Chondrocyte (in vitro differentiated cells): ENCODE data around the gene TGM4. TPM values are rescaled to one million over a fixed set of nuclear protein-coding genes. Genes with fewer than 3 reads are reported as not detected.

Source experiments
- DNase-seq: peaks from one replicate; pipeline ENCODE4 v3.0.0; 2021; ENCODE audit warnings: mixed read lengths, low spot score
- H3K27ac Mint-ChIP-seq: one replicate; pipeline ENCODE4 v1.8.0; 2021; ENCODE audit warnings: mild to moderate bottlenecking, moderate library complexity, mixed read lengths; ENCODE audit not compliant: unreplicated experiment
- H3K27me3 Mint-ChIP-seq: 2 replicates; pipeline ENCODE4 v1.8.0; 2021; ENCODE audit warnings: low read depth, mixed read lengths
- H3K36me3 Mint-ChIP-seq: 2 replicates; pipeline ENCODE4 v1.8.0; 2021; ENCODE audit warnings: low read depth, mixed read lengths
- H3K4me1 Mint-ChIP-seq: 2 replicates; pipeline ENCODE4 v1.8.0; 2021; ENCODE audit warnings: low read depth, mild to moderate bottlenecking, mixed read lengths
- H3K4me3 Mint-ChIP-seq: one replicate; pipeline ENCODE4 v1.8.0; 2021; ENCODE audit warnings: mild to moderate bottlenecking, moderate library complexity, mixed read lengths; ENCODE audit not compliant: unreplicated experiment
- H3K9me3 Mint-ChIP-seq: 2 replicates; pipeline ENCODE4 v1.8.0; 2021; ENCODE audit warnings: low read depth, mixed read lengths
- total RNA-seq: library from RNA; stranded (reverse); gene quantifications from 3 replicates; pipeline ENCODE4 v1.2.1, GENCODE V29; 2021
- TF ChIP-seq, protein P1 (sequence below): fragments of 200-600 bp; sonication (generic); IDR thresholded peaks from 2 replicates; pipeline ENCODE4 v1.5.0; 2021; ENCODE audit warnings: antibody characterized with exemption, mild to moderate bottlenecking, moderate library complexity

Gene TGM4
- total RNA-seq, 1 donor from 2014 or later, result 0.27 TPM

DNA sequence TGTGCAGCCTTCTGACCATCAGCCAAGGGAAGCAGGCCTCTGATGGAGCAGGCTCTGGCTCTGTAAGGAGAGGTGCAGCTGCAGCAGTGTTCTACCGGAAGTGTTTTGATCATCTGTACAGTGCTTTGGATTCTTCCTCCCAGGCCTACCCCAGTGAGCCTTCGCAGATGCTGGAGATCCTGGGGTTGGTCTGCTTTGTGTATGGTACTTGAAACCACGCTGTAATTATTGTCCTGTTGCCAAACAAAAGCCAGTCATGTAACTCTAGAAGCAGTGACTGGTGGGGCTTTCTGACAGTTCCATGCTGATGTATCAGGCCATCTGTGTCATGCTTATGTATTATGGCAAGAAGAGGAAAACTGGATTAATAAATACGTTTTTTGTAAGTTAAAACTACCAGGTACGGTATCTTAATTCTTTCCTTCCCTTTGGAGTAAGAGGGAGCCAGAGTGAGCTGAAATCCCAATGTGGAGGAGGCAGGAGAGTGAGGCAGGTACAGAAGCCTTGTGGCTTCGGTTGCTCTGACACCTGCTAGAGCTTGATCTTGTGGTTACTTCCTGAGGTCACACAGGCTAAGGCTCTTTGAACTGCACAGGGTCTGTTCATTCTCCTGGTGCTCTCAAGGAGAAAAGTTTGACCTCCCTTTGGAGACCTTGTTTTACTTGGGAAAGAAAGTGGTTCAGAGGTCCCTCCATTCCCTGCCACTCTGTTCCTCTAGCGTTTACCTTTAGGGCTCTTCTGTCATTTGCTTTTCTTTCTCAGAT lies 9.0 kb upstream of the TGM4 start:
- Mint-ChIP-seq H3K4me1 (peaks cover 24% of the 10 kb centered on the region), H3K27me3 (no peaks in the 10 kb centered on the region), H3K4me3 (no peak overlapping the region), H3K36me3 (peaks cover 9% of the 10 kb centered on the region), H3K9me3 (peaks cover 9% of the 10 kb centered on the region), H3K27ac (no peak overlapping the region)
- TF ChIP-seq, protein P1, sequence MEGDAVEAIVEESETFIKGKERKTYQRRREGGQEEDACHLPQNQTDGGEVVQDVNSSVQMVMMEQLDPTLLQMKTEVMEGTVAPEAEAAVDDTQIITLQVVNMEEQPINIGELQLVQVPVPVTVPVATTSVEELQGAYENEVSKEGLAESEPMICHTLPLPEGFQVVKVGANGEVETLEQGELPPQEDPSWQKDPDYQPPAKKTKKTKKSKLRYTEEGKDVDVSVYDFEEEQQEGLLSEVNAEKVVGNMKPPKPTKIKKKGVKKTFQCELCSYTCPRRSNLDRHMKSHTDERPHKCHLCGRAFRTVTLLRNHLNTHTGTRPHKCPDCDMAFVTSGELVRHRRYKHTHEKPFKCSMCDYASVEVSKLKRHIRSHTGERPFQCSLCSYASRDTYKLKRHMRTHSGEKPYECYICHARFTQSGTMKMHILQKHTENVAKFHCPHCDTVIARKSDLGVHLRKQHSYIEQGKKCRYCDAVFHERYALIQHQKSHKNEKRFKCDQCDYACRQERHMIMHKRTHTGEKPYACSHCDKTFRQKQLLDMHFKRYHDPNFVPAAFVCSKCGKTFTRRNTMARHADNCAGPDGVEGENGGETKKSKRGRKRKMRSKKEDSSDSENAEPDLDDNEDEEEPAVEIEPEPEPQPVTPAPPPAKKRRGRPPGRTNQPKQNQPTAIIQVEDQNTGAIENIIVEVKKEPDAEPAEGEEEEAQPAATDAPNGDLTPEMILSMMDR, result no peak
- DNase-seq, result no peak

DNA sequence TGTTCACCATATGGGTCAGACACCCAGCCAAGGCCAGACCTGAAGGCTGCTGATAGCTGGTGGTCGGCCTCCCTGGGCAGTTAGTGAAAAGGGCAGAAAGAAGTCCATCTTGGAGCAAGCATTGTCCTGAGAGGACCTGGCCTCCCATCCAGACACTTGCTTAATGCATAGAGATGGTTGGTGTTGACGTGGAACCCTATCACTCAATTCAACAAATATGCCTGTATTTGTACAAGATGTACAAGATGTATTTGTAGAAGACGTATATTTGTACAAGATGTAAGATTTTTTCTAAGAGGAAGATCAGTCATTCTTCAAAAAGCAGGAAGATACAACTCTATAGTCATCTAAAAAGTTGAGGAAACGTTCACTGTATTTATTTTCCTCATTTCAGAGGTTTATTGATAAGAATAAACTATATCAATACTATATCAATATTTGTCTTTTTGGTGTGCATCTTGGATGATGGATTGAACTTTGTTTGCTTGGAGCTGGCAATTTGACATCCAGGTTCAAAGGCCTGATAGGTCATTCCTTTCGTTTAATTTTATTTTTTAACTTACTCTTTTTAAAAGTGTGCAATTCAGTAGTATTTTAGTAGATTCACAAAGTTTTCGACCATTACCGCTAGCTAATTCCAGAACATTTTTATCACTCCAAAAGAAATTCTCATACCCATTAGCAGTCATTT lies 6.8 kb upstream of the TGM4 start:
- Mint-ChIP-seq H3K27me3 (no peaks in the 10 kb centered on the region), H3K9me3 (peaks cover 9% of the 10 kb centered on the region), H3K4me3 (no peak overlapping the region), H3K27ac (no peak overlapping the region), H3K36me3 (peaks cover 9% of the 10 kb centered on the region), H3K4me1 (peaks cover 21% of the 10 kb centered on the region)
- TF ChIP-seq, protein P1, result no peak
- DNase-seq, result no peak

DNA sequence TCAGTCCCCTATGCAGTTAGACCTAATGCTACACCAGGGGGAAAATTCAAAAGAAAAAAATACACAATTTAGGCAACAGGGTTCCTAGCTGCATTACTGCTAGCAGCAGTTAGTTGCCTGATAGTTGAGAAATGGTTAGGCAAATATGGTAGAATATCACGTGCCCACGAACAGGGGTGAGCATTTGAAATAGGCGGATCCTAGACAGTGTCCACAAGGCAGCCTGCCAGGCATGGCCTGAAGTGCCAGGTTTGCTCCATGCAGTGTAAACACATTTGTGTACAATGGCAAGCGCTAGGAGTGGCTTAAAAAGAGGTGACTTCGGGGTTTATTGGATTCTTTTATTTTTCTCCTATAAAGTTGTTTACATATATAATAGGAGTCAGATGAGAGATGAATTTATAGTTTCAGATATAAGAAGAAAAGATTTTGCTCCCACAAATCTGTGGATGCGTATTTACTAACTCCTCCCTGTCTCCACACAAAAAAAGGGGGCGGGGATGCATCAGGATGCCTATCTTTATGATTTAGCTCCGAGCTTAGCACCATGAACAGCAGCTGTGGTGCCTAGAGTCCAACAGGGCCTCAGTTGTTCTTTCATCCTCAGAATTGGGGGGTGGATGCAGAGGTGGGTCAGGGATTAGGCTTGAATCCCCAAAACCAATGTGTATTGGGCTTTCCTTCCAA lies 3.9 kb upstream of the TGM4 start:
- Mint-ChIP-seq H3K4me3 (no peak overlapping the region), H3K27me3 (no peaks in the 10 kb centered on the region), H3K9me3 (peaks cover 9% of the 10 kb centered on the region), H3K27ac (no peak overlapping the region), H3K4me1 (peaks cover 5% of the 10 kb centered on the region), H3K36me3 (peaks cover 9% of the 10 kb centered on the region)
- no peak for DNase-seq
- TF ChIP-seq, protein P1, result no peak

DNA sequence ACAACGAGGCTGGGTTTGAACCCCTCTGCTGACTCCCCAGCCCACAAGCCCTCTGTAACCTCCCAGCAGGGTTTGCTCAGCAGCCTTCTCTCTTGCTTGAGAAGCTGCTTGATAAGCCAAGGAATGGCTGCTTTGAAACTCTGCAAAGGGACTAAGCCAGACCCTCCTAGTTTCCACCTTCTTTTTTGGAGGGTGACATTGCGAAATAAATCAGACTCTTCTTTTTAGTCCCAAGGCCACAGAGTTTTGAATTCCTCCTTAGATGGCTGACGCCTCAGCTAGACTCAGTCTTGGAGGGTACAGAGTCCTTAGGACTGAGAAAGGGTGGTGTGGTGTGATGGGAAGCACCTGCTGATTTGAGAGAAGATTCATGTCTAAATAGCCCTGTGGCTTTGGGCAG lies 1.2 kb downstream of the TGM4 start:
- TF ChIP-seq, protein P1, result no peak
- Mint-ChIP-seq H3K27me3 (no peaks in the 10 kb centered on the region), H3K36me3 (no peaks in the 10 kb centered on the region), H3K4me3 (no peak overlapping the region), H3K4me1 (peaks cover 11% of the 10 kb centered on the region), H3K9me3 (no peaks in the 10 kb centered on the region), H3K27ac (no peak overlapping the region)
- no peak for DNase-seq

DNA sequence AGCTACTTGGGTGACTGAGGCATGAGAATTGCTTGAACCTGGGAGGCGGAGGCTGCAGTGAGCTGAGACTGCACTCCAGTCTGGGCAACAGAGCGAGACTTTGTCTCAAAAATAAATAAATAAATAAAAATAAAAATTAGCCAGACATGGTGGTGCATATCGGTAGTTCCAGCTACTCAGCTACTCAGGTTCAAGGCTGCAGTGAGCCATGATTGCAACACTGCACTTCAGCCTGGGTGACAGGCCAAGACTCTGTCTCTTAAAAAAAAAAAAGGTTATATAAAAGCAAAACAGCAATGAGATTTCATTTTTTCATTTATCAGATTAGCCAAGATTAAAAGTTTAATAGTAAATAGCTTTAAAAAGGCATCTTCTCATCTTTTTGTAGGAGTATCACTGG lies 2.9 kb downstream of the TGM4 start:
- H3K27me3 Mint-ChIP-seq, result no peaks in the 10 kb centered on the region

More for the DNA sequence above, 2.9 kb downstream of the TGM4 start:
- H3K36me3 Mint-ChIP-seq, result no peaks in the 10 kb centered on the region
- H3K9me3 Mint-ChIP-seq, result no peaks in the 10 kb centered on the region
- DNase-seq, result no peak
- H3K27ac Mint-ChIP-seq, result no peak overlapping the region
- H3K4me1 Mint-ChIP-seq, result peaks cover 12% of the 10 kb centered on the region
- no peak overlapping the region for H3K4me3 Mint-ChIP-seq
- TF ChIP-seq, protein P1, result no peak
